Neural progenitor cell (in vitro differentiated cells): Measurements from ENCODE around the gene SLC14A1. TPM values are rescaled to one million over a fixed set of nuclear protein-coding genes. Genes with fewer than 3 reads are reported as not detected.
"Not testable (repeated sequence)": the region's sequence is repeated elsewhere in the genome, so short reads cannot be mapped to it uniquely, and the experiment has no call there.

Experiments used
- DNase-seq: peaks from one replicate; pipeline ENCODE4 v3.0.0-alpha.2; 2016; ENCODE audit warnings: low spot score
- H2AFZ ChIP-seq: fragments of 200-600 bp; sonication (generic); replicated peaks from 2 replicates; pipeline ENCODE4 v1.6.1; 2016; ENCODE audit warnings: antibody characterized with exemption
- H3F3A ChIP-seq: fragments of 200-600 bp; sonication (generic); 2 replicates; pipeline ENCODE4 v1.6.1; 2016; ENCODE audit warnings: antibody characterized with exemption, low read depth
- H3K27ac ChIP-seq: fragments of 200-600 bp; sonication (generic); 2 replicates; pipeline ENCODE4 v1.5.1; 2016; ENCODE audit warnings: mild to moderate bottlenecking
- H3K27me3 ChIP-seq: fragments of 200-600 bp; sonication (generic); 2 replicates; pipeline ENCODE4 v1.6.1; 2016; ENCODE audit warnings: mild to moderate bottlenecking, moderate library complexity
- H3K36me3 ChIP-seq: fragments of 200-600 bp; sonication (generic); 2 replicates; pipeline ENCODE4 v1.5.1; 2016
- H3K4me1 ChIP-seq: fragments of 200-600 bp; sonication (generic); 2 replicates; pipeline ENCODE4 v1.6.1; 2016; ENCODE audit warnings: mixed run types
- H3K4me2 ChIP-seq: fragments of 200-600 bp; sonication (generic); 2 replicates; pipeline ENCODE4 v1.6.1; 2016
- H3K4me3 ChIP-seq: fragments of 200-600 bp; sonication (generic); 2 replicates; pipeline ENCODE4 v1.5.1; 2016
- H3K79me2 ChIP-seq: fragments of 200-600 bp; sonication (generic); 2 replicates; pipeline ENCODE4 v1.6.1; 2016; ENCODE audit warnings: low read depth
- H3K9ac ChIP-seq: fragments of 200-600 bp; sonication (generic); 2 replicates; pipeline ENCODE4 v1.6.1; 2016
- H3K9me3 ChIP-seq: fragments of 200-600 bp; sonication (generic); 2 replicates; pipeline ENCODE4 v1.5.1; 2016; ENCODE audit warnings: low read depth
- H4K20me1 ChIP-seq: fragments of 200-600 bp; sonication (generic); 2 replicates; pipeline ENCODE4 v1.6.1; 2016; ENCODE audit warnings: low read depth
- H3K27ac Mint-ChIP-seq: 3 replicates; pipeline ENCODE4 v1.8.0; 2021; ENCODE audit warnings: mixed read lengths
- H3K27me3 Mint-ChIP-seq: 2 replicates; pipeline ENCODE4 v1.8.0; 2022; ENCODE audit warnings: low read depth, mild to moderate bottlenecking, inconsistent platforms, moderate library complexity, mixed read lengths; ENCODE audit not compliant: insufficient read depth
- H3K36me3 Mint-ChIP-seq: 3 replicates; pipeline ENCODE4 v1.8.0; 2021; ENCODE audit warnings: mixed read lengths
- H3K4me1 Mint-ChIP-seq: 3 replicates; pipeline ENCODE4 v1.8.0; 2021; ENCODE audit warnings: mixed read lengths
- H3K4me3 Mint-ChIP-seq: 3 replicates; pipeline ENCODE4 v1.8.0; 2021; ENCODE audit warnings: mild to moderate bottlenecking, moderate library complexity, mixed read lengths
- H3K9me3 Mint-ChIP-seq: 3 replicates; pipeline ENCODE4 v1.8.0; 2020; ENCODE audit warnings: mixed read lengths
- CTCF ChIP-seq: fragments of 200-600 bp; sonication (generic); IDR thresholded peaks from 2 replicates; pipeline ENCODE4 v1.5.1; 2017; ENCODE audit warnings: antibody characterized with exemption, mild to moderate bottlenecking
- EZH2 ChIP-seq: fragments of 200-600 bp; sonication (generic); IDR thresholded peaks from 2 replicates; pipeline ENCODE4 v1.6.1; 2017; ENCODE audit warnings: antibody characterized with exemption, mild to moderate bottlenecking, moderate library complexity
- EZH2phosphoT487 ChIP-seq: fragments of 200-600 bp; sonication (generic); IDR thresholded peaks from 2 replicates; pipeline ENCODE4 v1.6.1; 2017; ENCODE audit warnings: antibody characterized with exemption
- total RNA-seq: library from RNA; depleted of rRNA; stranded (reverse); fragments of >200 nt; gene quantifications from 2 replicates; pipeline ENCODE4 v1.2.3, GENCODE V29; 2015; ENCODE audit warnings: low replicate concordance

The SLC14A1 gene
- total RNA-seq, 1 donor from 2014 or later = not detected

DNA sequence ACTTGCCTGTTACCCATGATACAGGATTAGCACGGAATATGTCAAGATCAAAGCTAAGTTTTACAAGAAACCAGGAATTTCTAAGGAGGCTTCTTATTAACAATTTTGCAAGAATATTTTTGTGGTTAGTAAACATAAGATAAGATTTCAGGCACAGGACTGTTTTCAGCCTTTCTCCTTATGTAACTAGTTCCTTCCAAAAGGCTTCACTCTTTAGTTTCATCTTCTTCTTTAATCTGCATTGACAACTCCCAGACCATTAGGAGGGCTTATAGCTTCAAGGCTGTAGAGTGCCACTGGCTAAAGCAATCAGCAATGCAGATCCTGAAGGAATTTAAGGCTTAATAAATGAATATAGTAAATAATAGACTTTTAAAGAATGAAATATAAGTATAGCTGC is 29.3 kb downstream of the SLC14A1 start:
- no peak for DNase-seq

GRCh38 chr18:45755934-45756333 is 32.0 kb downstream of the SLC14A1 start:
- Histone ChIP-seq H4K20me1 (no peaks in the 10 kb centered on the region), H3K27ac (no peak overlapping the region), H3K9ac (no peak overlapping the region), H3K4me1 (peaks cover 9% of the 10 kb centered on the region), H3K4me2 (no peak overlapping the region), H3K4me3 (no peak overlapping the region), H3K27me3 (no peaks in the 10 kb centered on the region), H3K79me2 (no peaks in the 10 kb centered on the region), H3K9me3 (no peaks in the 10 kb centered on the region), H2AFZ (no peak overlapping the region), H3F3A (no peaks in the 10 kb centered on the region), H3K36me3 (no peaks in the 10 kb centered on the region)
- no peak for TF ChIP-seq EZH2
- TF ChIP-seq CTCF = no peak
- TF ChIP-seq EZH2phosphoT487 = no peak
- Mint-ChIP-seq H3K4me1 (peaks cover 12% of the 10 kb centered on the region), H3K27me3 (peaks cover 5% of the 10 kb centered on the region), H3K9me3 (no peaks in the 10 kb centered on the region), H3K36me3 (no peaks in the 10 kb centered on the region), H3K4me3 (no peak overlapping the region), H3K27ac (no peak overlapping the region)
- no peak for DNase-seq

More for the DNA sequence above, 29.3 kb downstream of the SLC14A1 start:
- no peaks in the 10 kb centered on the region for H3K79me2 ChIP-seq
- no peak overlapping the region for H2AFZ ChIP-seq
- no peak overlapping the region for H3K27ac ChIP-seq
- no peak overlapping the region for H3K4me2 ChIP-seq
- Mint-ChIP-seq H3K36me3 (no peaks in the 10 kb centered on the region), H3K9me3 (no peaks in the 10 kb centered on the region), H3K4me1 (peaks cover 6% of the 10 kb centered on the region), H3K4me3 (no peak overlapping the region), H3K27me3 (peaks cover 2% of the 10 kb centered on the region), H3K27ac (no peak overlapping the region)
- no peaks in the 10 kb centered on the region for H3F3A ChIP-seq
- no peak overlapping the region for H3K4me3 ChIP-seq
- H3K9ac ChIP-seq = no peak overlapping the region
- H3K9me3 ChIP-seq = no peaks in the 10 kb centered on the region
- H4K20me1 ChIP-seq = no peaks in the 10 kb centered on the region
- TF ChIP-seq EZH2phosphoT487 (no peak), EZH2 (no peak), CTCF (no peak)
- H3K4me1 ChIP-seq = no peaks in the 10 kb centered on the region
- no peaks in the 10 kb centered on the region for H3K27me3 ChIP-seq
- no peaks in the 10 kb centered on the region for H3K36me3 ChIP-seq

GRCh38 chr18:45757005-45757404 is 33.0 kb downstream of the SLC14A1 start:
- H3K4me2 ChIP-seq = no peak overlapping the region
- no peaks in the 10 kb centered on the region for H3F3A ChIP-seq
- H3K27me3 ChIP-seq = no peaks in the 10 kb centered on the region
- H3K27ac ChIP-seq = no peak overlapping the region
- Mint-ChIP-seq H3K4me3 (no peak overlapping the region), H3K4me1 (peaks cover 13% of the 10 kb centered on the region), H3K9me3 (no peaks in the 10 kb centered on the region), H3K27ac (no peak overlapping the region), H3K27me3 (peaks cover 6% of the 10 kb centered on the region), H3K36me3 (no peaks in the 10 kb centered on the region)
- no peak overlapping the region for H3K9ac ChIP-seq
- DNase-seq = no peak
- H3K79me2 ChIP-seq = no peaks in the 10 kb centered on the region
- H2AFZ ChIP-seq = no peak overlapping the region
- H3K9me3 ChIP-seq = no peaks in the 10 kb centered on the region
- no peaks in the 10 kb centered on the region for H4K20me1 ChIP-seq
- peaks cover 10% of the 10 kb centered on the region for H3K4me1 ChIP-seq
- no peaks in the 10 kb centered on the region for H3K36me3 ChIP-seq
- H3K4me3 ChIP-seq = no peak overlapping the region
- TF ChIP-seq EZH2phosphoT487 = no peak
- no peak for TF ChIP-seq CTCF
- no peak for TF ChIP-seq EZH2

DNA sequence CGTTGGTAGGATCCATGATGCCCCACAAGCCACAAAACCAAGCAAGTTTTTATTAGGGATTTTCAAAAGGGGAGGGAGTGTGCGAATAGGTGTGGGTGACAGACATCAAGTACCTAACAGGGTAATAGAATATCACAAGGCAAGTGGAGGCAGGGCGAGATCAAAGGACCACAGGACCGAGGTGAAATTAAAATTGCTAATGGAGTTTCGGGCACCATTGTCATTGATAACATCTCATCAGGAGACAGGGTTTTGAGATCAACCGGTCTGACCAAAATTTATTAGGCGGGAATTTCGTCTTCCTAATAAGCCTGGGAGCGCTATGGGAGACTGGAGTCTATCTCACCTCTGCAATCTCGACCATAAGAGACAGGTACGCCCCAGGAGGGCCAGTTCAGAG is 33.7 kb downstream of the SLC14A1 start:
- H3K27me3 Mint-ChIP-seq, H3K27me3 ChIP-seq, H3F3A ChIP-seq, H3K9me3 ChIP-seq, H3K4me3 Mint-ChIP-seq, H3K79me2 ChIP-seq, H3K4me2 ChIP-seq, H3K9ac ChIP-seq, H3K9me3 Mint-ChIP-seq, H3K27ac ChIP-seq, H3K36me3 ChIP-seq, H3K4me3 ChIP-seq, H4K20me1 ChIP-seq, DNase-seq, H2AFZ ChIP-seq, H3K36me3 Mint-ChIP-seq, H3K4me1 ChIP-seq, H3K27ac Mint-ChIP-seq: not testable (repeated sequence)
- peaks cover 13% of the 10 kb centered on the region for H3K4me1 Mint-ChIP-seq
